Measurements from ENCODE around the gene IRAK2. TPM values are rescaled to one million over a fixed set of nuclear protein-coding genes. Genes with fewer than 3 reads are reported as not detected.

The IRAK2 gene
- total RNA-seq, 2 donors from 2014 or later, result 1.0 to 2.6 TPM

DNA sequence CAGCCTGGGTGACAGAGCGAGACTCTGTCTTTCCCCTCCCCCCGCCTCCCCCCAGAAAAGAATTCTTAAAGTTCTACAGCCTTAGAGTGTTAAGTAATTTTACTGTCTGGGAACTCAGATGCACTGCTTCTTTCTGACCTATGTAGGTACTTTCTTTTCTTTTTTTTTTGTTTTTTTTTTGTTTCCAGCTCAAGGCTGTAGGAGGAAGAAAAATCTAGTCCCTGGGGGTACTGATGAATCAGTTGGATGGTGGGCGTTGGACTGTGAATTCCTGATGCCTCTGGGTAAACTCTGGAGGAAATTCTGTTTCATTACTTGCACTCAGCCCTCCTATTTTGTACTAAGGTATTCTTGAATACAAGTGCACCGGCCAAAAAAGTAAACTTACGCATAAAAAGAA is 117.2 kb downstream of the IRAK2 start:
- no peak overlapping the region for H3K4me3 ChIP-seq
- DNase-seq, result no peak
- H3K36me3 ChIP-seq, result no peaks in the 10 kb centered on the region
- no peaks in the 10 kb centered on the region for H3K27me3 ChIP-seq
- H3K4me1 ChIP-seq, result no peaks in the 10 kb centered on the region
- TF ChIP-seq, protein P1, sequence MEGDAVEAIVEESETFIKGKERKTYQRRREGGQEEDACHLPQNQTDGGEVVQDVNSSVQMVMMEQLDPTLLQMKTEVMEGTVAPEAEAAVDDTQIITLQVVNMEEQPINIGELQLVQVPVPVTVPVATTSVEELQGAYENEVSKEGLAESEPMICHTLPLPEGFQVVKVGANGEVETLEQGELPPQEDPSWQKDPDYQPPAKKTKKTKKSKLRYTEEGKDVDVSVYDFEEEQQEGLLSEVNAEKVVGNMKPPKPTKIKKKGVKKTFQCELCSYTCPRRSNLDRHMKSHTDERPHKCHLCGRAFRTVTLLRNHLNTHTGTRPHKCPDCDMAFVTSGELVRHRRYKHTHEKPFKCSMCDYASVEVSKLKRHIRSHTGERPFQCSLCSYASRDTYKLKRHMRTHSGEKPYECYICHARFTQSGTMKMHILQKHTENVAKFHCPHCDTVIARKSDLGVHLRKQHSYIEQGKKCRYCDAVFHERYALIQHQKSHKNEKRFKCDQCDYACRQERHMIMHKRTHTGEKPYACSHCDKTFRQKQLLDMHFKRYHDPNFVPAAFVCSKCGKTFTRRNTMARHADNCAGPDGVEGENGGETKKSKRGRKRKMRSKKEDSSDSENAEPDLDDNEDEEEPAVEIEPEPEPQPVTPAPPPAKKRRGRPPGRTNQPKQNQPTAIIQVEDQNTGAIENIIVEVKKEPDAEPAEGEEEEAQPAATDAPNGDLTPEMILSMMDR (IDR thresholded peaks at IDR 0.05), result no peak
- intact Hi-C loops (cut with DNase I), result no loop called here
- H3K9ac ChIP-seq (ENCODE audit: low read depth in 2 of 2, low read length in 2 of 2), result no peak overlapping the region
- no peak overlapping the region for H3K27ac ChIP-seq
- no peaks in the 10 kb centered on the region for H3K9me3 ChIP-seq

DNA sequence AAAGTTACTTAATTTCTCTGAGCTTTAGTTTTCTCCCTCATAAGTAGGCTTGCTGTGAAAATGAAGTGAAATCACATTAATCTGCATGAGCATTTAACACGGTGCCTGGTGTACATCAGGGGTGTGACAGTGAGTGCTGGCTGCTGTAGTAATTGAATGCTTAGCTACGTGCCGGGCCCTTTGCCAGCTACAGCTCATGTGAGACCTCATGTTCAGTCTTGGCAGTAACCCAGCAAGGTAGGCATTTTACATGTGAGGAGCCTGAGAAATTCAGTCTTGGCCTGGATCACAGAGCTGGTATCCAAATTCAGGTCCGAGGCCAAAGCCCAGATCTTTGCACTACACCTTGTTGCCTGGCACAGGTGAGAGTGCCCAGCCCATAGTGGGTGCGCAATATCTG is 118.9 kb downstream of the IRAK2 start:
- TF ChIP-seq, protein P1 (IDR thresholded peaks at IDR 0.05), result no peak
- intact Hi-C loops (cut with DNase I), result no loop called here
- no peak for DNase-seq
- H3K27me3 ChIP-seq, result no peaks in the 10 kb centered on the region
- no peaks in the 10 kb centered on the region for H3K9me3 ChIP-seq
- no peak overlapping the region for H3K4me3 ChIP-seq
- H3K4me1 ChIP-seq, result no peaks in the 10 kb centered on the region
- no peak overlapping the region for H3K9ac ChIP-seq (ENCODE audit: low read depth in 2 of 2, low read length in 2 of 2)
- no peak overlapping the region for H3K27ac ChIP-seq
- no peaks in the 10 kb centered on the region for H3K36me3 ChIP-seq

DNA sequence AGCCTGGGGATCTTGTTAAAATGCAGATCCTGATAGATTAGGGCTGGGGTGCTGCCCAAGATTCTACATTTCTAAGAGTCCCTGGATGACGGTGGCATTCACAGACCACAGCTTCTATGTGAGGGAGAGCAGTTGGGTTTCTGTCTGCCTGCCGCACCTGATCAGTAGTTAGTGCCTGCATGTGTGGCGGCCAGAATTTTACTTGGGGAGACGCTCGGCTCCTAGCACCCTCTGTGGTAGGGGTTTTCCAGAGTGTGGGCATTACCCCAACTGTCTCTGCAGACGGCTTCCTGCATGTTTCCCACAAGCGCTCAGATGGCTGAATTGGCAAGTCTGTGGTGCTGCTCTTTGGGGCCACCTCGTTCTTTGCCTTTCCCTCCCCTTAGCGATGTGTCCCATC is 119.8 kb downstream of the IRAK2 start:
- TF ChIP-seq, protein P1 (IDR thresholded peaks at IDR 0.05), result no peak
- intact Hi-C loops (cut with DNase I), result no loop called here
- no peaks in the 10 kb centered on the region for H3K36me3 ChIP-seq
- H3K27me3 ChIP-seq, result no peaks in the 10 kb centered on the region
- H3K27ac ChIP-seq, result no peak overlapping the region
- no peak for DNase-seq
- H3K4me3 ChIP-seq, result no peak overlapping the region
- H3K9me3 ChIP-seq, result no peaks in the 10 kb centered on the region
- H3K9ac ChIP-seq (ENCODE audit: low read depth in 2 of 2, low read length in 2 of 2), result no peak overlapping the region
- H3K4me1 ChIP-seq, result no peaks in the 10 kb centered on the region

DNA sequence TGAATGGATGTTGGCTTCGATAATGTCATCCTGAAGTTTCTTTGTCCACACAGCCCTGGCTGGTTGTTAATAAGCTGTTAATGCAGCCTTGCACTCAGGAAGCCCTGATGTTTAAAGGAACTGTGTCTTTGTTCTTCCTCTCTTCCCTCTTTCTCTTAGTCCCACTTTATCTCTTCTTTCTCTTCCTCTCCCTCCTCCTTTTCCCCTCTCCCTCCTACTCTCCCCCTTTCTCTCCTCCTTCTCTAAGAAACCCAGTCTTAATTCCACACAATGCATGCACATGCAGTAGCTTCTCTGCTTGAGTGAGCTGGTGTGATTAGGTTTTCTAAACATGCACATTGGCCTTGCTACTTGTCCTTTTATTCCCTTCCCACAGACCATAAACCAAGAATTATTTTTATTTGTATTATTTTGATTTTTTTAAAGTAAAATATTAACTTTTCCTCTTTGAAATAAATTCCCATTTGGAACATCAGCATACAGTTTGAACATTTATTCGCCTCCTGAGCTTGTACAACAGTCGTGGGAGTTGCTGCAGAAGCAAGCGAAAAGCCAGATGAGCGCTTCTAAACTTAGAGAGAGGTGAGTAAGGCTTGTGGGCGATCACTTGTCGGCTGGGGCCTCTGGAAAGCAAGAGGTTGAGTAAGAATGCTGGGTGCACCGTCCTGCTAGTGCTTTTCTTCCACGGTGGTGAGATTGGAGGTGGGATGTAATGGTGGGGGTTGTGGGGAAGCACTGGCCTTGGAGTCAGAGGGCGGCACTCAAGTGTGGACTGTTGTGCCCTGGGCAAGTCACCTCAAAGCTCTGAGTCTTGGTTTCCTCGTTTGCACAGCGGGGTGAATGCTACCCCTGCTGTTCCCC is 120.8 kb downstream of the IRAK2 start:
- Histone ChIP-seq H3K27me3 (no peaks in the 10 kb centered on the region), H3K4me3 (no peak overlapping the region), H3K36me3 (no peaks in the 10 kb centered on the region), H3K9me3 (no peaks in the 10 kb centered on the region), H3K9ac (ENCODE audit: low read depth in 2 of 2, low read length in 2 of 2) (no peak overlapping the region), H3K27ac (no peak overlapping the region), H3K4me1 (no peaks in the 10 kb centered on the region)
- intact Hi-C loops (cut with DNase I), result no loop called here
- DNase-seq, result no peak
- TF ChIP-seq, protein P1 (IDR thresholded peaks at IDR 0.05), result no peak

DNA sequence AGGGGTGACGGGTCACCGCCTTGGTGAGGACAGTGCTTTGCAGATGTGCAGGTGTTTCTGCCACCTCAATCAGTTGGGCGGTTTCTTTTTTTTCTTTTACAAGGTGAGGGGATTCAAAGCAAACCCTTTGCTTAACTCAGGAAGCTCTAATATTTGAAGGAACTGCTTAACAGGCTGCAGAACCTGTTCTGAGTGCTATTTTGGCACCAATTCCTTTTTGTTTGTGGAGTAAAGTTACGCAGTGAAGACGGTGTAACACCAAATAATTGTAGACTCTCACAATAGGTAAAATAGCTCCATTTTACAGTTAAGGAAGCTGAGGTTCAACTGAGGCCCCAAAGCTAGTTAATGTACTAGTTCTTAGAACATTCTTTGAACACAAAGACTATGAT is 121.4 kb downstream of the IRAK2 start:
- intact Hi-C loops (cut with DNase I), result no loop called here
- no peaks in the 10 kb centered on the region for H3K4me1 ChIP-seq
- H3K4me3 ChIP-seq, result no peak overlapping the region
- H3K9me3 ChIP-seq, result no peaks in the 10 kb centered on the region
- no peak for DNase-seq
- no peaks in the 10 kb centered on the region for H3K36me3 ChIP-seq
- H3K27me3 ChIP-seq, result no peaks in the 10 kb centered on the region
- TF ChIP-seq, protein P1 (IDR thresholded peaks at IDR 0.05), result no peak
- H3K27ac ChIP-seq, result no peak overlapping the region
- H3K9ac ChIP-seq (ENCODE audit: low read depth in 2 of 2, low read length in 2 of 2), result no peak overlapping the region
